Activated gamma-delta T cell treated with anti-CD3 and anti-CD28 coated beads, Interleukin-2, amount 50 U/mL, for 16 hours (primary cell): ENCODE measurements around the gene MCEMP1.

Source experiments
- DNase-seq: peaks from one replicate; pipeline ENCODE4 v3.0.0-alpha.2; 2020; ENCODE audit warnings: low read depth

The MCEMP1 gene

GRCh38 chr19:7672522-7672921 lies 4.4 kb upstream of the MCEMP1 start:
- DNase-seq = no peak

- no peak for DNase-seq
Measured at GRCh38 chr19:7674010-7675005, 2.6 kb upstream of the MCEMP1 start.

GRCh38 chr19:7676376-7676775 lies 514 bp upstream of the MCEMP1 start:
- DNase-seq = no peak

- DNase-seq = no peak
Measured at GRCh38 chr19:7677669-7678311, 900 bp downstream of the MCEMP1 start.

- peak; percentile 42 for DNase-seq
Measured at GRCh38 chr19:7678971-7679751, 2.3 kb downstream of the MCEMP1 start.

- no peak for DNase-seq
Measured at GRCh38 chr19:7679771-7680605, 3.1 kb downstream of the MCEMP1 start.

- DNase-seq = peak; percentile 75
Measured at GRCh38 chr19:7680606-7681339, 3.9 kb downstream of the MCEMP1 start, which contains the start of gene TRAPPC5. TRAPPC5 (plus strand) TSS chr19:7680833; CDS start chr19:7682254, 1,421 bp downstream.

GRCh38 chr19:7681340-7682174 lies 4.7 kb downstream of the MCEMP1 start:
- peak; percentile 82 for DNase-seq

- DNase-seq = no peak
Measured at GRCh38 chr19:7682175-7682855, 5.4 kb downstream of the MCEMP1 start.

- DNase-seq = no peak
Measured at GRCh38 chr19:7685546-7686445, 8.9 kb downstream of the MCEMP1 start.

GRCh38 chr19:7687177-7687576 lies 10.3 kb downstream of the MCEMP1 start:
- no peak for DNase-seq

GRCh38 chr19:7689165-7689564 lies 12.3 kb downstream of the MCEMP1 start:
- no peak for DNase-seq

- DNase-seq = no peak
Measured at GRCh38 chr19:7690779-7691258, 13.9 kb downstream of the MCEMP1 start.

GRCh38 chr19:7691497-7691896 lies 14.6 kb downstream of the MCEMP1 start:
- DNase-seq = peak; percentile 24

- no peak for DNase-seq
Measured at GRCh38 chr19:7692417-7693088, 15.7 kb downstream of the MCEMP1 start.

GRCh38 chr19:7694499-7694898 lies 17.6 kb downstream of the MCEMP1 start:
- DNase-seq = no peak

- DNase-seq = no peak
Measured at GRCh38 chr19:7697721-7698287, 20.9 kb downstream of the MCEMP1 start.
